BLaER1 (cell line): ENCODE data around the gene MRPS18A.

Experiments
- H3K27ac ChIP-seq: shearing (Covaris generic); formaldehyde crosslinking; 2 replicates; pipeline ENCODE4 v1.8.1; 2022
- H3K27me3 ChIP-seq: shearing (Covaris generic); formaldehyde crosslinking; 2 replicates; pipeline ENCODE4 v1.8.1; 2022
- H3K36me3 ChIP-seq: shearing (Covaris generic); formaldehyde crosslinking; 2 replicates; pipeline ENCODE4 v1.8.1; 2022
- H3K4me1 ChIP-seq: shearing (Covaris generic); formaldehyde crosslinking; 2 replicates; pipeline ENCODE4 v1.8.1; 2022
- H3K4me2 ChIP-seq: shearing (Covaris generic); formaldehyde crosslinking; 2 replicates; pipeline ENCODE4 v1.8.1; 2022
- H3K4me3 ChIP-seq: shearing (Covaris generic); formaldehyde crosslinking; 2 replicates; pipeline ENCODE4 v1.8.1; 2022
- H3K9ac ChIP-seq: shearing (Covaris generic); formaldehyde crosslinking; 2 replicates; pipeline ENCODE4 v1.8.1; 2022
- H3K9me3 ChIP-seq: shearing (Covaris generic); formaldehyde crosslinking; 2 replicates; pipeline ENCODE4 v1.8.1; 2022
- H4K20me1 ChIP-seq: shearing (Covaris generic); formaldehyde crosslinking; 2 replicates; pipeline ENCODE4 v1.8.1; 2022
- Cebpa-rat ChIP-seq: shearing (Covaris generic); IDR thresholded peaks from 2 replicates; pipeline ENCODE4 v1.8.1; 2022

The MRPS18A gene

GRCh38 chr6:43681303-43681702, 6.3 kb downstream of the MRPS18A start:
- no peaks in the 10 kb centered on the region for H3K9me3 ChIP-seq
- peaks cover 98% of the 10 kb centered on the region for H4K20me1 ChIP-seq
- no peak overlapping the region for H3K4me3 ChIP-seq
- no peak overlapping the region for H3K4me2 ChIP-seq
- H3K27ac ChIP-seq = no peak overlapping the region
- H3K27me3 ChIP-seq = no peaks in the 10 kb centered on the region
- H3K4me1 ChIP-seq = peaks cover 28% of the 10 kb centered on the region
- TF ChIP-seq Cebpa-rat = no peak
- H3K36me3 ChIP-seq = peaks cover 79% of the 10 kb centered on the region
- no peak overlapping the region for H3K9ac ChIP-seq

- H3K4me1 ChIP-seq = peaks cover 21% of the 10 kb centered on the region
- no peaks in the 10 kb centered on the region for H3K9me3 ChIP-seq
- H4K20me1 ChIP-seq = peaks cover 96% of the 10 kb centered on the region
- no peaks in the 10 kb centered on the region for H3K27me3 ChIP-seq
- no peak overlapping the region for H3K4me2 ChIP-seq
- H3K36me3 ChIP-seq = peaks cover 86% of the 10 kb centered on the region
- TF ChIP-seq Cebpa-rat = no peak
- no peak overlapping the region for H3K9ac ChIP-seq
- H3K27ac ChIP-seq = no peak overlapping the region
- no peak overlapping the region for H3K4me3 ChIP-seq
Measured at GRCh38 chr6:43680308-43681200, 7.0 kb downstream of the MRPS18A start.

- no peak overlapping the region for H3K9ac ChIP-seq
- peaks cover 99% of the 10 kb centered on the region for H3K36me3 ChIP-seq
- H3K4me2 ChIP-seq = no peak overlapping the region
- TF ChIP-seq Cebpa-rat = no peak
- H3K4me3 ChIP-seq = no peak overlapping the region
- no peaks in the 10 kb centered on the region for H3K9me3 ChIP-seq
- H3K27me3 ChIP-seq = no peaks in the 10 kb centered on the region
- no peak overlapping the region for H3K27ac ChIP-seq
- H3K4me1 ChIP-seq = peaks cover 6% of the 10 kb centered on the region
- peaks cover 88% of the 10 kb centered on the region for H4K20me1 ChIP-seq
Measured at GRCh38 chr6:43679057-43679456, 8.5 kb downstream of the MRPS18A start.

- Histone ChIP-seq H3K27ac (no peak overlapping the region), H3K36me3 (peaks cover 99% of the 10 kb centered on the region), H3K9me3 (no peaks in the 10 kb centered on the region)
Measured at GRCh38 chr6:43678341-43678740, 9.2 kb downstream of the MRPS18A start.

GRCh38 chr6:43677759-43678158, 9.8 kb downstream of the MRPS18A start:
- H3K4me2 ChIP-seq = no peak overlapping the region
- H3K4me3 ChIP-seq = no peak overlapping the region
- H3K9me3 ChIP-seq = no peaks in the 10 kb centered on the region
- peaks cover 84% of the 10 kb centered on the region for H4K20me1 ChIP-seq
- no peak overlapping the region for H3K9ac ChIP-seq
- H3K4me1 ChIP-seq = no peaks in the 10 kb centered on the region
- H3K36me3 ChIP-seq = peaks cover 99% of the 10 kb centered on the region
- no peak for TF ChIP-seq Cebpa-rat
- no peaks in the 10 kb centered on the region for H3K27me3 ChIP-seq
- H3K27ac ChIP-seq = no peak overlapping the region

More at GRCh38 chr6:43678341-43678740, 9.2 kb downstream of the MRPS18A start:
- no peak overlapping the region for H3K4me2 ChIP-seq
- H3K27me3 ChIP-seq = no peaks in the 10 kb centered on the region
- no peak for TF ChIP-seq Cebpa-rat
- no peak overlapping the region for H3K4me3 ChIP-seq
- peaks cover 88% of the 10 kb centered on the region for H4K20me1 ChIP-seq
- no peak overlapping the region for H3K9ac ChIP-seq
- H3K4me1 ChIP-seq = no peaks in the 10 kb centered on the region

GRCh38 chr6:43676962-43677606, 10.5 kb downstream of the MRPS18A start:
- Histone ChIP-seq H3K27ac (no peak overlapping the region), H3K9ac (no peak overlapping the region), H3K4me1 (no peaks in the 10 kb centered on the region), H4K20me1 (peaks cover 77% of the 10 kb centered on the region), H3K4me2 (no peak overlapping the region), H3K27me3 (no peaks in the 10 kb centered on the region), H3K9me3 (no peaks in the 10 kb centered on the region), H3K4me3 (no peak overlapping the region), H3K36me3 (peaks cover 99% of the 10 kb centered on the region)
- no peak for TF ChIP-seq Cebpa-rat

- no peaks in the 10 kb centered on the region for H3K27me3 ChIP-seq
- no peak for TF ChIP-seq Cebpa-rat
- H3K9me3 ChIP-seq = no peaks in the 10 kb centered on the region
- no peak overlapping the region for H3K4me2 ChIP-seq
- no peak overlapping the region for H3K4me3 ChIP-seq
- H3K4me1 ChIP-seq = no peaks in the 10 kb centered on the region
- H4K20me1 ChIP-seq = peaks cover 62% of the 10 kb centered on the region
- H3K27ac ChIP-seq = no peak overlapping the region
- H3K36me3 ChIP-seq = peaks cover 99% of the 10 kb centered on the region
- no peak overlapping the region for H3K9ac ChIP-seq
Measured at GRCh38 chr6:43674921-43675320, 12.7 kb downstream of the MRPS18A start.

GRCh38 chr6:43674291-43674690, 13.3 kb downstream of the MRPS18A start:
- H3K9ac ChIP-seq = no peak overlapping the region
- no peaks in the 10 kb centered on the region for H3K9me3 ChIP-seq
- H3K4me2 ChIP-seq = no peak overlapping the region
- no peaks in the 10 kb centered on the region for H3K4me1 ChIP-seq
- peaks cover 56% of the 10 kb centered on the region for H4K20me1 ChIP-seq
- no peaks in the 10 kb centered on the region for H3K27me3 ChIP-seq
- peaks cover 100% of the 10 kb centered on the region for H3K36me3 ChIP-seq
- no peak overlapping the region for H3K4me3 ChIP-seq
- no peak for TF ChIP-seq Cebpa-rat
- H3K27ac ChIP-seq = no peak overlapping the region

- TF ChIP-seq Cebpa-rat = no peak
- Histone ChIP-seq H4K20me1 (peaks cover 48% of the 10 kb centered on the region), H3K27ac (no peak overlapping the region), H3K4me3 (no peak overlapping the region), H3K9ac (no peak overlapping the region), H3K36me3 (peaks cover 100% of the 10 kb centered on the region), H3K27me3 (no peaks in the 10 kb centered on the region), H3K4me2 (no peak overlapping the region), H3K4me1 (no peaks in the 10 kb centered on the region), H3K9me3 (no peaks in the 10 kb centered on the region)
Measured at GRCh38 chr6:43673444-43674084, 14.0 kb downstream of the MRPS18A start.
